VCaP (cell line): ENCODE measurements around the gene POLR1A.

ENCODE experiments used
- H3K27ac ChIP-seq: fragments of 450-650 bp; 2 replicates; pipeline ENCODE4 v1.5.1; 2017
- CTCF ChIP-seq: fragments of 450-650 bp; conservative IDR thresholded peaks from 2 replicates; pipeline ENCODE4 v1.5.1; 2017; ENCODE audit warnings: mild to moderate bottlenecking, moderate library complexity

Gene POLR1A

GRCh38 chr2:86118130-86118529 is 12.4 kb upstream of the POLR1A start:
- TF ChIP-seq CTCF = no peak
- H3K27ac ChIP-seq = no peak overlapping the region

- no peak for TF ChIP-seq CTCF
- H3K27ac ChIP-seq = peak overlapping the region; percentile 83; the same call in 1 of the 2 replicates
These were observed 1.3 kb upstream of the POLR1A start for GRCh38 chr2:86107031-86107430.

GRCh38 chr2:86105969-86106945 is 571 bp upstream of the POLR1A start, which contains the start of gene PTCD3:
Gene PTCD3 (plus strand): TSS chr2:86106235. CDS start chr2:86106248, 13 bp downstream.
- TF ChIP-seq CTCF = no peak
- peak within 1 kb of the TSS; percentile 83 for H3K27ac ChIP-seq

GRCh38 chr2:86102157-86102556 is 3.5 kb downstream of the POLR1A start:
- TF ChIP-seq CTCF = no peak
- H3K27ac ChIP-seq = no peak overlapping the region

- no peak overlapping the region for H3K27ac ChIP-seq
- TF ChIP-seq CTCF = no peak
These were observed 7.8 kb downstream of the POLR1A start for GRCh38 chr2:86097913-86098312.

GRCh38 chr2:86097114-86097896 is 8.4 kb downstream of the POLR1A start:
- no peak for TF ChIP-seq CTCF

GRCh38 chr2:86094229-86094628 is 11.5 kb downstream of the POLR1A start:
- TF ChIP-seq CTCF = no peak
- H3K27ac ChIP-seq = no peak overlapping the region

More at GRCh38 chr2:86097114-86097896, 8.4 kb downstream of the POLR1A start:
- H3K27ac ChIP-seq = peak overlapping the region; percentile 7; the same call in 1 of the 2 replicates
